Thyroid gland (tissue), 4 donors: ENCODE measurements around the gene GPC6. TPM values are rescaled to one million over a fixed set of nuclear protein-coding genes. Genes with fewer than 3 reads are reported as not detected.

Source experiments
- DNase-seq, 2 donors: peaks; one replicate each; pipeline ENCODE4 v3.0.0-alpha.2; 2019
- H3K27ac ChIP-seq, 3 donors: fragments of 200-600 bp; sonication (generic); 1 replicate in 2 of 3; 2 replicates in 1 of 3; pipeline ENCODE4 v1.5.1; 2016 to 2019; ENCODE audit warnings: mild to moderate bottlenecking in 1 of 3, moderate library complexity in 1 of 3
- H3K27me3 ChIP-seq: fragments of 200-600 bp; sonication (generic); one replicate; pipeline ENCODE4 v1.5.1; 2019
- H3K36me3 ChIP-seq, 2 donors: fragments of 200-600 bp; sonication (generic); one replicate each; pipeline ENCODE4 v1.5.1; 2016 to 2019
- H3K4me1 ChIP-seq, 2 donors: fragments of 200-600 bp; sonication (generic); one replicate each; pipeline ENCODE4 v1.5.1; 2017 to 2019
- H3K4me3 ChIP-seq, 3 donors: fragments of 200-600 bp; sonication (generic); replicated peaks in 1 of 3; 1 replicate in 2 of 3; 2 replicates in 1 of 3; pipeline ENCODE4 v1.5.1; 2016; ENCODE audit warnings: mild to moderate bottlenecking in 1 of 3
- H3K9me3 ChIP-seq: fragments of 200-600 bp; sonication (generic); one replicate; pipeline ENCODE4 v1.5.1; 2017
- CTCF ChIP-seq, 6 experiments: fragments of 200-600 bp in 3 of 6; fragments of 450-650 bp in 3 of 6; sonication (generic) in 3 of 6; IDR thresholded peaks; one replicate each; pipeline ENCODE4 v1.5.1; 2016 to 2019; ENCODE audit warnings: antibody characterized with exemption in 6 of 6, mild to moderate bottlenecking in 2 of 6, inconsistent platforms in 1 of 6, moderate library complexity in 1 of 6
- POLR2A ChIP-seq, 2 donors: fragments of 450-650 bp; IDR thresholded peaks; one replicate each; pipeline ENCODE4 v1.6.1; 2017; ENCODE audit warnings: antibody characterized with exemption in 2 of 2, mild to moderate bottlenecking in 2 of 2, moderate library complexity in 1 of 2
- WGBS, 2 donors: methylation state at CpG; one replicate each; pipeline ENCODE4 v1.1.5; 2017; 5-methylcytosine and 5-hydroxymethylcytosine counted together
- intact Hi-C: fragments of 100-400 bp; cut with DNase I; formaldehyde crosslinking; loops from one replicate; pipeline ENCODE4 v1.15.1; 2023
- total RNA-seq, 4 donors: library from RNA; depleted of rRNA; stranded (reverse); fragments of >200 nt; gene quantifications; one replicate each; pipeline ENCODE4 v1.2.3, GENCODE V29; 2016

GPC6 gene
- total RNA-seq, 4 donors from 2014 or later, result 2.8 to 13.4 (median 7.5) TPM

DNA sequence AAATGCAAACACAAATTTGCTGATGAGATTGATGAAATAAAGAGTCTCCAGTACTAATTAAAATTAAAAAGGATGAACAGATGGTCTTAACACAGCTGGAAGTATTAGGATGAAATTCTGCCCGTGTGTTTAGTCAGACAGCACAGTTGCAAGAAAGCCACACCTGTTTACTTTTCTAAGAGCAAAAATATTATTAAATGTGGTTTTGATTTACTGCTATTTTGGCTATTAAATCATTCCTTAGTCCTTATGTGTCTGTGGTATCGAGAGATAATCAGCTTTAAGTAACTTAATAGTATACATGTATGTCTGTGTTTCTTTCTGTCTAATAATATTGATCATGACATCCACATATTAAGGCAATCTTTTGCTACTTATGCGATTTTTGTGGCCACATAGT is 494.9 kb downstream of the GPC6 start:
- intact Hi-C loops, result no loop called here
- DNase-seq, result no peak
- no peak for TF ChIP-seq CTCF (IDR thresholded peaks at IDR 0.05)
- TF ChIP-seq POLR2A (IDR thresholded peaks at IDR 0.05), result no peak

DNA sequence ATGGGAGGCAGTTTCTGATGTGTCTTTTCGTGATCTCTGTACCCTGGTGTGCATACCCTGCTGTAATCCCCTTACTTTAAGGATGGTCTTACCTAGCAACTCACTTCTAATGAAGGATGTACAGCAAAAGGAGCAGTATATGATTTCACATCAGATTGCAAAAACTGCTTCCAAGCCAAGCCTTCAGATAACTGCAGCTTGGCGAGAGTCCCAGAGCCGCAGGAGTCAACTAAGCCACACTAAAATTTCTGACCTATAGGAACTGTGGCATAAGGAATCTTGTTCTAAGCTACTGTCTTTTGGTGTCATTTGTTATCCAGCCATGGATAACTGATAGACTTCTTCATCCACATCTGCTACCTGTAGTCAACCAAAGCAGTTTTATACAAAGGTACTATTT is 496.7 kb downstream of the GPC6 start:
- H3K27ac ChIP-seq, result no peak overlapping the region
- no peaks in the 10 kb centered on the region for H3K36me3 ChIP-seq
- no peak for DNase-seq
- TF ChIP-seq POLR2A (IDR thresholded peaks at IDR 0.05) (no peak), CTCF (IDR thresholded peaks at IDR 0.05) (no peak)
- no peaks in the 10 kb centered on the region for H3K4me1 ChIP-seq
- H3K9me3 ChIP-seq, result no peaks in the 10 kb centered on the region
- H3K4me3 ChIP-seq, result no peak overlapping the region
- 82 to 91% methylated on average over 3 of the region's 3 CpGs for WGBS, 2 donors
- intact Hi-C loops, result no loop called here
- H3K27me3 ChIP-seq, result no peaks in the 10 kb centered on the region

More for the DNA sequence above, 494.9 kb downstream of the GPC6 start:
- H3K4me1 ChIP-seq, result no peaks in the 10 kb centered on the region
- 58 to 60% methylated on average over 3 of the region's 3 CpGs for WGBS, 2 donors
- H3K27me3 ChIP-seq, result no peaks in the 10 kb centered on the region
- no peak overlapping the region for H3K27ac ChIP-seq
- H3K36me3 ChIP-seq, result no peaks in the 10 kb centered on the region
- H3K9me3 ChIP-seq, result no peaks in the 10 kb centered on the region
- no peak overlapping the region for H3K4me3 ChIP-seq

DNA sequence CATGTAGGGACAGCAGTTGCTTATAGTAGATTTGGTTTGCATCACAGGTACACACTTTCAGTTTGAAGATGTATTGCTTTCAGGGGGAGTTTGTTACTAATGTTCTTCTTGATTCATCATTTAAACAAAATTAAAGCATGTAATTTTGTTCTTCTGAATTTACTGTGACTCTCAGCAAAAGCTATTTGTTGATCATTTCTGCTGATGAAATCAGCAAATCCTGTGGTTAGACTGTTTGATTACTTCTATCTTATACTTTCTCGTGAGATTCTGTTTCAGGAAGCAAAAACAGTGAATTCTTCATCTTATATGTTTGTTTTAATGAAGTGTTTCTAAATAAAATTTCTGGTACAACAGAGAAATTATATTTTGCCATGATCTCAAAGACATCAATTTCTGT is 497.6 kb downstream of the GPC6 start:
- TF ChIP-seq CTCF (IDR thresholded peaks at IDR 0.05) (no peak), POLR2A (IDR thresholded peaks at IDR 0.05) (no peak)
- no peaks in the 10 kb centered on the region for H3K4me1 ChIP-seq
- H3K9me3 ChIP-seq, result no peaks in the 10 kb centered on the region
- H3K27ac ChIP-seq, result no peak overlapping the region
- intact Hi-C loops, result no loop called here
- H3K36me3 ChIP-seq, result no peaks in the 10 kb centered on the region
- WGBS, 2 donors, result 92 to 93% methylated on average over 1 of the region's 1 CpG
- no peak for DNase-seq
- H3K4me3 ChIP-seq, result no peak overlapping the region
- no peaks in the 10 kb centered on the region for H3K27me3 ChIP-seq

DNA sequence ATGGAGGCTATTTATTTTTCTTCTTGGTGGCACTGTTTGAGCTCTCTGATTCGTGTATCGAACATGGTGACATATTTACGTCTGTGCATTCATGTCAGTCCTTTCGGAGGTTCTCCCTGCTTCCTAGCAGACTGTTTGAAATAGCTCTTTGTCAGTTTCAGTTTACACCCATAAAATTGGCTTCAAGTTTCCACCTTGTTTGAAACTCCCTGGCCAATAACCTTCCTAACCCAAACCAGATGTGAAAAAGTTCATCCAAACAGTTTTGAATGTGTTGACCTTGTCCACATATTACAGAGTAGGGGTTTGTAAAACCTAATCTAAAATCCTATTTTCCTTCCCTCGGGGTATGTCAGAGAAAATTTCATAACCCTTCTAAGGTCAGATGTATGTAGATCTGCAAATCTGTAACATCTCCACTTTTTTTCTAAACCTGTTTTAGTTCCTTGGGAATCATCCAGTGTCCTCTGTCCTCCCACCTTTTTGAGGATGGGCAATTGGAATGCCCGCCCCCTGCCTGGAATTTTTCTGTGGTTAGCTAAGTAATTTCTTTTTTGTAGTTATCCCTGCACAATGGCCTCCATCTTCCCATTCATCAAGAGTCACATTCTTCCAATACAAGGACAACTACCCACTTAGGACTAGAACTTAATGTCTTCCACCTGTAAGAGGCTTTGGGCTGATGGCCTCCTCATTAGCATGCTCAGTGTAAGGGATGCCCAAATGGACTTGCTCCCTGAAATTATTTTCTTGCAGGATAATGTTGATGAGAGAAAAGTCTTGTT is 499.8 kb downstream of the GPC6 start:
- intact Hi-C loops, result no loop called here
- Histone ChIP-seq H3K9me3 (no peaks in the 10 kb centered on the region), H3K4me3 (no peak overlapping the region), H3K36me3 (no peaks in the 10 kb centered on the region), H3K27ac (no peak overlapping the region), H3K4me1 (peaks cover 0 to 4% of the 10 kb centered on the region in 2 donors), H3K27me3 (no peaks in the 10 kb centered on the region)
- DNase-seq, result no peak
- TF ChIP-seq CTCF (IDR thresholded peaks at IDR 0.05) (no peak), POLR2A (IDR thresholded peaks at IDR 0.05) (no peak)
- WGBS, 2 donors, result 83 to 84% methylated on average over 6 of the region's 6 CpGs
